T-helper 2 cell treated with Interferon-gamma antibody and Interleukin-4, amounts not matched to agents 5 μg/mL and 100 μg/mL, for 36 hours (primary cell): Measurements from ENCODE around the gene TCF7L1.
"Not testable (repeated sequence)": the region's sequence is repeated elsewhere in the genome, so short reads cannot be mapped to it uniquely, and the experiment has no call there.

ENCODE experiments used
- DNase-seq: peaks from one replicate; pipeline ENCODE4 v3.0.0; 2021; ENCODE audit warnings: low spot score
- H3K27ac Mint-ChIP-seq: one replicate; pipeline ENCODE4 v1.8.0; 2021; ENCODE audit warnings: mild to moderate bottlenecking, mixed read lengths
- H3K27me3 Mint-ChIP-seq: one replicate; pipeline ENCODE4 v1.8.0; 2021; ENCODE audit warnings: low read depth, mixed read lengths
- H3K36me3 Mint-ChIP-seq: one replicate; pipeline ENCODE4 v1.8.0; 2021; ENCODE audit warnings: low read depth, mixed read lengths
- H3K4me1 Mint-ChIP-seq: one replicate; pipeline ENCODE4 v1.8.0; 2021; ENCODE audit warnings: low read depth, mixed read lengths
- H3K4me3 Mint-ChIP-seq: one replicate; pipeline ENCODE4 v1.8.0; 2022; ENCODE audit warnings: mild to moderate bottlenecking, moderate library complexity, mixed read lengths
- H3K9me3 Mint-ChIP-seq: one replicate; pipeline ENCODE4 v1.8.0; 2021; ENCODE audit warnings: mixed read lengths

Gene TCF7L1

GRCh38 chr2:85189606-85190270, 56.5 kb downstream of the TCF7L1 start:
- H3K4me1 Mint-ChIP-seq = peaks cover 3% of the 10 kb centered on the region
- H3K27ac Mint-ChIP-seq = no peak overlapping the region
- peaks cover 3% of the 10 kb centered on the region for H3K27me3 Mint-ChIP-seq
- no peaks in the 10 kb centered on the region for H3K36me3 Mint-ChIP-seq
- H3K9me3 Mint-ChIP-seq = no peaks in the 10 kb centered on the region
- no peak overlapping the region for H3K4me3 Mint-ChIP-seq
- no peak for DNase-seq

DNA sequence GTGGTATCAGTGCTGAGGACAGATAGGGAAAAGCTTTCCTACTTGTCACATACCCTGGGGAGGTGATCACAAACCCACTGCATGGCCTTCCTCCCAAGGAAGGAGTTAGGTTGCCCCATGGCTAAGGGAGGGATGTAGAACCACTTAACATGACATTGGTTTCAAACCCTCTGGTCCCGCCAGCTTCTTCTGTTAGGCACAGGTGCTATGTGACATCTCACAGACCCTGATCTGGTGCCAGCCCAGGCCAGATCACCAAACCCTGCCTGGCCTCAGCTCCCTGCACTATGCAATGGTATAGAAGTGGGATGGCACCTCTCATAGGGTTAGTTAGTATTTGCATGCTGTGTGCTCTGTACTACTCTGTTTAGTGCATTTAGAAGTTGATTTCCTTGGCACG, 58.0 kb downstream of the TCF7L1 start:
- H3K4me1 Mint-ChIP-seq = no peaks in the 10 kb centered on the region
- H3K4me3 Mint-ChIP-seq = no peak overlapping the region
- H3K27me3 Mint-ChIP-seq = peaks cover 3% of the 10 kb centered on the region
- no peak for DNase-seq
- H3K27ac Mint-ChIP-seq = no peak overlapping the region
- no peaks in the 10 kb centered on the region for H3K9me3 Mint-ChIP-seq
- no peaks in the 10 kb centered on the region for H3K36me3 Mint-ChIP-seq

DNA sequence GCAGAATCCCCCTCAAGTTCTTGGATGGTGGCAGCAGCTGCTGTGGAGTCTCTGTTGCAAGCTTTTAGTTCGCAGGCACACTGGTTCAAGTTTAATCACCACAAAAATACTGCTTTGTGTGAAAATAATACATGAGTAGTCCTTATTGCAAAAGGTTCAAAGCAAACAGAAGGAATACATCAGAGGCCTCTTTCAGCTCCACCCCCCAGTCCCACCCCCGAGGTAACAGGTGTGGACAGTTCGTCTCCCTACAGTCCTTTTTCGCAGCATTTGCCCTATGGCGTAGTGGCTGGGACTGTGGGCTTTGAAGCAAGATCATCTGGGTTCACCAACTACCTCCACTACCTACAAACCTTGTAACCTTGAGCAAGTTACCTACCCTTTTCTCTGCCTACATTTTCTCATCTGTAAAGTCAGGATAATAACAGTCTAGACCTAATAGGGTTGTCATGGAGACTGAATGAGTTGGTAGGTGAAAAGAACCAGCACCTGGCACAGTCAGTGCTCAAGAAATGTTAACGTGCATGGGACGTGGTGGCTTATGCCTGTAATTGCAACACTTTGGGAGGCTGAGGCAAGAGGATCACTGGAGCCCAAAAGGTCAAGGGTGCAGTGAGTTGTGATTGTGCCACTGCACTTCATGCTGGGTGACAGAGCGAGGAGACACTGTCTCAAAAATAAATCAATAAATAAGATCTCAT, 61.7 kb downstream of the TCF7L1 start:
- Mint-ChIP-seq H3K27me3 (peaks cover 6% of the 10 kb centered on the region), H3K9me3 (no peaks in the 10 kb centered on the region), H3K4me1 (no peaks in the 10 kb centered on the region), H3K4me3 (no peak overlapping the region), H3K36me3 (no peaks in the 10 kb centered on the region), H3K27ac (no peak overlapping the region)
- no peak for DNase-seq

DNA sequence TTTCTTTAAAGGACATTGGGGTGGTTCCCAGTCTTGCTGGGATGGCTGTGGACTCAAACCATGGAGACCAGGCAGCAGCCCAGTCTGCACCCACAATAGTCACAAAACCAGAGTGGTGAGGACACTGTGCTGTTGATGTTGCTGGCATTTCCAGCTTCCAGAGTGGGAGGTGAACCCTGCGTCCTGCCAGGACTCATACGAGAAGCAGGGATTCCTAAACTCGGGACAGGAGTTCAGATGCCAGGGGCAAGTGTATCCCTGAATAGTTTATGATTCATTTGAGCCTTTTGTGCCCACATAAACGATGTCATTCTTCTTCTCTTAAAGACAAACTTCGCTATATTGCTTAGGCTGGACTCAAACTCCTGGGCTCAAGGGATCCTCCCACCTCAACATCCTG, 62.8 kb downstream of the TCF7L1 start:
- H3K4me3 Mint-ChIP-seq = no peak overlapping the region
- H3K27ac Mint-ChIP-seq = no peak overlapping the region
- H3K27me3 Mint-ChIP-seq = peaks cover 6% of the 10 kb centered on the region
- no peak for DNase-seq
- no peaks in the 10 kb centered on the region for H3K4me1 Mint-ChIP-seq
- no peaks in the 10 kb centered on the region for H3K9me3 Mint-ChIP-seq
- no peaks in the 10 kb centered on the region for H3K36me3 Mint-ChIP-seq

- H3K36me3 Mint-ChIP-seq = no peaks in the 10 kb centered on the region
- H3K4me1 Mint-ChIP-seq = no peaks in the 10 kb centered on the region
- H3K4me3 Mint-ChIP-seq = no peak overlapping the region
- no peaks in the 10 kb centered on the region for H3K9me3 Mint-ChIP-seq
- no peak overlapping the region for H3K27ac Mint-ChIP-seq
- H3K27me3 Mint-ChIP-seq = peaks cover 6% of the 10 kb centered on the region
- DNase-seq = no peak
Observed at GRCh38 chr2:85199698-85200097, 66.5 kb downstream of the TCF7L1 start.

DNA sequence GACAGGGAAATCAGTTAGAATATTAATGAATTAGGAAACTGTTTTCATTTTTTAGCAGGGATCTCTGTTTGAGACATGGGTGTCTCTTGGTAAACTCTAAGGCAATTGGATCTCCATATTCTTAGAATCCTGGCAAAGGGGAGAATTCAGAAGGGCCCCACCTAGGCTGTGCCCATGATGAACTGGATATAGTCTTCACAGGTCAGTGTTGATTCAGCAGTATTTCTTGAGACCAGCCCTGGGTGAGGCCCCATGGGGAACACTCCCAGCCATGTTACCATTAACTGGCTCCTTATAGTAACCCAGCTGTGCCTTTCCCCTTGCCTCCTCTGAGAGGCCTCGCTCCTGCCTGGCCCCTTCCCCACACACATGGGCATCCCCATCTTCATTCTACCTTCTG, 76.7 kb downstream of the TCF7L1 start:
- no peaks in the 10 kb centered on the region for H3K9me3 Mint-ChIP-seq
- H3K27ac Mint-ChIP-seq = no peak overlapping the region
- no peaks in the 10 kb centered on the region for H3K36me3 Mint-ChIP-seq
- H3K4me3 Mint-ChIP-seq = no peak overlapping the region
- peaks cover 2% of the 10 kb centered on the region for H3K27me3 Mint-ChIP-seq
- DNase-seq = no peak
- no peaks in the 10 kb centered on the region for H3K4me1 Mint-ChIP-seq

- H3K4me1 Mint-ChIP-seq = no peaks in the 10 kb centered on the region
- peaks cover 2% of the 10 kb centered on the region for H3K27me3 Mint-ChIP-seq
- no peaks in the 10 kb centered on the region for H3K36me3 Mint-ChIP-seq
- H3K27ac Mint-ChIP-seq = no peak overlapping the region
- H3K4me3 Mint-ChIP-seq = no peak overlapping the region
- no peaks in the 10 kb centered on the region for H3K9me3 Mint-ChIP-seq
- no peak for DNase-seq
Observed at GRCh38 chr2:85210511-85210910, 77.3 kb downstream of the TCF7L1 start.

GRCh38 chr2:85211606-85212005, 78.4 kb downstream of the TCF7L1 start:
- not testable (repeated sequence) for H3K4me1 Mint-ChIP-seq, H3K27me3 Mint-ChIP-seq, H3K27ac Mint-ChIP-seq, H3K36me3 Mint-ChIP-seq, H3K9me3 Mint-ChIP-seq, DNase-seq, H3K4me3 Mint-ChIP-seq

GRCh38 chr2:85212841-85213240, 79.6 kb downstream of the TCF7L1 start:
- DNase-seq = no peak
- Mint-ChIP-seq H3K36me3 (no peaks in the 10 kb centered on the region), H3K27me3 (peaks cover 4% of the 10 kb centered on the region), H3K9me3 (no peaks in the 10 kb centered on the region), H3K4me1 (no peaks in the 10 kb centered on the region), H3K4me3 (no peak overlapping the region), H3K27ac (no peak overlapping the region)

- H3K4me3 Mint-ChIP-seq = no peak overlapping the region
- H3K27ac Mint-ChIP-seq = no peak overlapping the region
- H3K27me3 Mint-ChIP-seq = peaks cover 4% of the 10 kb centered on the region
- no peaks in the 10 kb centered on the region for H3K36me3 Mint-ChIP-seq
- no peak for DNase-seq
- H3K9me3 Mint-ChIP-seq = no peaks in the 10 kb centered on the region
- no peaks in the 10 kb centered on the region for H3K4me1 Mint-ChIP-seq
Observed at GRCh38 chr2:85213404-85213803, 80.2 kb downstream of the TCF7L1 start.

GRCh38 chr2:85213901-85214512, 80.8 kb downstream of the TCF7L1 start:
- no peak overlapping the region for H3K27ac Mint-ChIP-seq
- H3K36me3 Mint-ChIP-seq = no peaks in the 10 kb centered on the region
- no peak for DNase-seq
- H3K4me1 Mint-ChIP-seq = no peaks in the 10 kb centered on the region
- no peaks in the 10 kb centered on the region for H3K9me3 Mint-ChIP-seq
- H3K27me3 Mint-ChIP-seq = peaks cover 4% of the 10 kb centered on the region
- H3K4me3 Mint-ChIP-seq = no peak overlapping the region

DNA sequence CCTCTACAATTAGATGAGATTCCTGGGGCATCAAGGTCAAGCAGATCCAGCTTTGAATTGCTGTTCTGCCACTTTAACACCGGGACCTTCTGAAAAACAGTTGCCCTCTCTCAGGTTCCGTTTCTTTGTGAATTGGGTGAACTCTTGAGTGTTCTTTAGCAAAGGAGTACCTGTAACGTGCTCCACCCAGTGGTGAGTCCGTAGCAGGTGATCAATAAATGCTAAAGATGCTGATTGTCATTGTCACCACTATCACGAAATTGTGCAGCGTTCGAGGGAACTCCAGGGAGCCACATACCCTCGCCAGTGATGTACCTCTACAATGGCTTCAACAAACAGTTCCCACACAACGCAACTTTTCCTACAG, 81.9 kb downstream of the TCF7L1 start:
- no peak overlapping the region for H3K27ac Mint-ChIP-seq
- H3K9me3 Mint-ChIP-seq = no peaks in the 10 kb centered on the region
- no peak overlapping the region for H3K4me3 Mint-ChIP-seq
- no peaks in the 10 kb centered on the region for H3K4me1 Mint-ChIP-seq
- no peaks in the 10 kb centered on the region for H3K36me3 Mint-ChIP-seq
- H3K27me3 Mint-ChIP-seq = peaks cover 4% of the 10 kb centered on the region
- no peak for DNase-seq

- Mint-ChIP-seq H3K4me1 (no peaks in the 10 kb centered on the region), H3K9me3 (no peaks in the 10 kb centered on the region), H3K27ac (no peak overlapping the region), H3K4me3 (no peak overlapping the region), H3K27me3 (peaks cover 3% of the 10 kb centered on the region), H3K36me3 (no peaks in the 10 kb centered on the region)
- no peak for DNase-seq
Observed at GRCh38 chr2:85215448-85216401, 82.5 kb downstream of the TCF7L1 start.

DNA sequence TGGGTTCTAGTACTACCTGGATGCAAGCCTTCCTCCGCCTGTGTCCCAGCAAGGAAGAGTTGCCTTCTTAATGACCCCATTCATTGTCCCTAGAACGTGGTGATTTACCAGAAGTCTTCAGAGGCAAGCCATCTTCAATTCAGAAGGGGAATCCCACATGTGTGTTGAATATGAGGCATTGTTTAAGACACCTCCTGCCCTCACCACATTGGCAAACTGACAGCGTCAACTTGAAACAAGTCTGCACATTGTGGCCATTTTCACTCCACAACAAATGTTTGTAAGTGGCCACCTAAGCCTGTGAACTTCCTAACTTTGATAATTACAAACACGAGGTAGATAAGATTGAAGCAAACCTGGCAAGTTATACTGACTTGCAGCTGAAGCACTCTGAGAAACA, 83.7 kb downstream of the TCF7L1 start:
- Mint-ChIP-seq H3K36me3 (no peaks in the 10 kb centered on the region), H3K27ac (no peak overlapping the region), H3K27me3 (peaks cover 7% of the 10 kb centered on the region), H3K4me1 (no peaks in the 10 kb centered on the region), H3K9me3 (no peaks in the 10 kb centered on the region), H3K4me3 (no peak overlapping the region)
- no peak for DNase-seq
